HG03575 (cell line): ENCODE measurements around the gene CRYBA2.

Source experiments
- ATAC-seq: cut with Tn5 transposase; IDR thresholded peaks from one replicate; pipeline ENCODE4 v1.9.1; 2021; ENCODE audit not compliant: unreplicated experiment, insufficient number of reproducible peaks, low FRiP score; ENCODE audit errors: extremely low read depth

The CRYBA2 gene

DNA sequence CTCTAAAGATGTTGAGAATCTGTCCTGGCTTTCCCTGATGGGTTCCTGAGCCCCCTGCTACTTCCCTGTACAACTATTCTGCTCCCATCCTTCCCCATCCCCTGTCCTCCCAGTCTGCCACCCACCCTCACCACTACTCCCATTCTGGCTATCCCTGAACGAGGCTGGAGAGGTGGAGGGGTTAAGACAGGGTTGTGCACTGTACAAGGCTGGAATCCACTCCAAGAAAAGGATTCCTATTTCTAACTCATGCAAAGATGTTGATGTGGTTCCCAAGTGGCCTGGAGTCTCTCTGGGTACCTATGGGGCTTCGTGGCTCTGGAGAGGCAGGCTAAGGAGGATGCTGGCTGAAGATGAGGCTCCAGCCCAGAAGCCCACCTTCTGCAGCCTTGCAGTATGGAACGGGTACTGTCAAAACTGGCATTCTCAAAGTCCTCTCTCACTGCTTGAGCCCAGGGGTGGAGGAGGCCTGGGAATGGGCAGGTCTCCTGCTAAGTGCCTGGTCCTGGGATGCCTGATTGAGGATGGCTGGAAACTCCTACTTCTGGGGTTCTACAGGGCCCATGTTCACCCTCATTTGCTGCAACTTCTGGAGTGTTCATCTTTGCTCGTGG lies 7.0 kb downstream of the CRYBA2 start:
- ATAC-seq = no peak

DNA sequence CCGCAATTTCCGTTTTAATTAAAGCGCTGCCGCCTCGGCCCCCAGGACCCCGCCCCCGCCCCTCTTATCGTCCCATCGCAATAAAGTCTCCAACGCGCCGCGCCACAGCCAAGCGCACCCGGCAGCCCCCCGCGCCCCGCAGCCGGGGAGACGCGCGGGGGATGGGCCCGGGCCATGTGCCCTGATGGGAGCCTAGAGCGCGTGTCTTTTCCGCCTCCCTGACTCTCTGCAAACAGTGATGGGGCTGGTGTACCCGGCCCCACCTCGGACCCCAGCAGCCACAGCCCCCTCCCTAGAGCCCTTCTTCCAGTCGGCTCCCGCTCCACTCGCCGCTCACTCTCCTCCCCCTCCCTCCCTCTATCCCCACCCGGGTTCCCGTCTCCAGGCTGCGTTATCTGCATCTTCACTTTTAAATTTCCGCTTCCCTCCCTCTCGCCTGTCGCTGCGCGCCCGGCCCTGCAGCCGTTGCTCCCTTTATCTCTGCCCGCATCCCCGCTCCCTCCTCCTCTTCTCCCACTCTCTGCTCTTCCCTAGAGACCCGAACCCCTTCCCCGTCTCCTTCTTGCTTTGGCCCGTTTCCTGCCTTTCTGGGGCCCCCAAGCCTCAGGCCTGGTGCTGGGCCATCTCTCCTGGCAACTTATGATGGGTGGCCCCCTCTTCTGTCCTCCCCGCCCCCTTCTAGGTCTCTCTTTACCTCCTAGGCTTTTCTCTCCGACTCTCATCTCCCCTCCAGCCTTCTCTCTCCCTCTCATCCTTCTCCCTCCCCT lies 7.7 kb downstream of the CRYBA2 start:
- ATAC-seq = no peak

DNA sequence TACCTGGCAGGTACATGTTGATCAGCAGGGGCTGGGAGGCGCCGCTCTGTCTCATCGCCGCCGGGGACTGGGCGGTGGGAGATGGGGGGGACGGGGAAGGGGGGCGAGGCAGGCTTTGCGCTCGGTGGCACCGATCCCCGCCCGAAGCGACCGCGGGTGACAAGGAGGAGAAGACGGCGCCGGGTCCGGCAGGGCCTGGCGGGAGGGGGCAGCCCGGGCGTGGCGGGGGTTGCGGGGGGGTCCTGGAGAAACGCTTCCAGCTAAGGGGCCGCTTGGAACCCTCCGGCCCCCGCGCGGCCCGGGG lies 8.2 kb downstream of the CRYBA2 start, which contains the start of gene FEV:
FEV (minus strand) TSS at position 164 of the 304 bp plus-strand sequence; CDS start at position 55, 109 bp downstream.
- no peak for ATAC-seq

DNA sequence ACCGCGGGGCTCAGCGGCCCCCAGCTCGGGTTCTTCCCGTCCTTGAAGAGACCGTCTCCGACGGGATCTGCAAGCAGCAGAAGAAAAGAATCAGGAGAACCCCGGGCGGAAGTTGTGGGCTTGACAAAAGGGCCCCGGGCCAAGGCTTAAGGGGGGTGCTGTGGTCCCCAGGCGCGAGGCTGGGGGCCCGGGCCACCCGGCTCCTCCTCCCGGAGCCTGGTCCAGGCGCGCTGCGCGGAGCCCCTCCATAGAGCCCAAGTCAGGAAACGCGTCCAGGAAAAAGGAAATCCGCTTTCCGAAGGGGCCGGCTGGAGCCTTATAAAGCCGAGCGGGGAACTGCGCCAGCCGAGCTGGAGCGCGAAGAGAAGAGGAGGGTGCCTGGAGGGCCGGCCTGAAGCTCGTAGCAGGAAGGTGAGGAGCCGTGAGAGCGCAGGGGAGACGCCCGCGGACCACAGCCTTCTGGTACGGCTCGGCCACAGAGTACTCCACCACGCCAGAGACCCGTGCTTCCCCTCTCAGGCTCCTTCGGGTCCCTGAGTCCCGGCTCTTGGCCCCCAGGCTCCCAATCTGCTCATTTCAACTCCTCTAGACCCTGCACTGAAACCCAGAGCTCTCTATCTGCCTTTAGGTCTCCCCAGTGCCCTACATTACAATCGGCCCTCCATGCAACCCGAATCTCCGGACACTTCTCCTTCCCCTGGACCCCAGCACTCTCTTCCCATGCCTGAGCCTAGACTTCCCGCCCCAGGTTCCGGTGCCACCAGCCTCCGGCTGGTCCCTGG lies 8.8 kb downstream of the CRYBA2 start:
- no peak for ATAC-seq

DNA sequence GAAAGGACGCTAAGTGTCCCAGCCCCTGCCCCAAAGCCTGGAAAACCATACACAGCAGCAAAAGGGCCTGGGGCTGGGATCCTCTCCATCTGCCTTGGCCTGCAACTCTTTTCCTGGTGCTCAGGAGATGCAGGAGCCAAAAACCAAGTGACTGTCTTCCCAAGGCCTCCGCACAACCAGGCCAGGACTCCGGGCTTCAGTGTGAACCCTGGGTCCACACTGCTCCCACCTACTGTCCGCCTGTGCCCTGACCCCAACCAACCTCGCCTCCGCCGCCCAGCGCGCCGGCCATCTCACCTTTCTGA lies 9.3 kb downstream of the CRYBA2 start:
- no peak for ATAC-seq

DNA sequence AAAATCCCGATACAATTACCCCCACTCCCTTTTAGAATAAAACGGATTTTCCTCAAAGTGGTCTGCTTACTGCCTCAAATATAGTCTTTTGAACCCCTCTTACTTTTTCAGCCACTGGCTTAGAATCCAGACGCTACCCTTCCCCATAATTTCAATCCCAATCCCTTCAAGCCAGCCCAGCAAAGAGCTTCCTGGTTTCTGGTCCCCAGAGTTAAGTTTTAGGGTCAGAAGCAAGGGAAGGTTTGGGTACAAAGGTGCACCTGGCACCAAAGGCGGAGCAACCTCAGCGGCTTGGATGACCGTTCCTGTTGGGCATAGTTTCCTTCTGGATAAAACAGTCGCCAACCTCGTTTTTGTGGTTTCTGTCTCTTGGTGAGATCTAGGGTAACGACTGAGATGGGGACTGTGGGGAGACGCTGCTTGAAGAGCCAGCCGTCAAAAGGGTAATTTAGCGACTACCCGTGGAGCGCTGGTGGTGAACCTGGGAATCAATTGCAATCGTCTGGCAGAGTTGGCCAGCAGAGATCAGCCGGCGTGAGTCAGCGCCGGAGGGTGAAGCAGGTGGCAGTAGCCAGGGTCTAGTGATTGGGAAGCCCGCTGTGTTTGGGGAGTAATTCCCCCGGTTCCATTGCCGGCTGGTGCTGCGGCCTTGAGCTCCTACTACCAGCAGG lies 9.8 kb downstream of the CRYBA2 start:
- no peak for ATAC-seq

DNA sequence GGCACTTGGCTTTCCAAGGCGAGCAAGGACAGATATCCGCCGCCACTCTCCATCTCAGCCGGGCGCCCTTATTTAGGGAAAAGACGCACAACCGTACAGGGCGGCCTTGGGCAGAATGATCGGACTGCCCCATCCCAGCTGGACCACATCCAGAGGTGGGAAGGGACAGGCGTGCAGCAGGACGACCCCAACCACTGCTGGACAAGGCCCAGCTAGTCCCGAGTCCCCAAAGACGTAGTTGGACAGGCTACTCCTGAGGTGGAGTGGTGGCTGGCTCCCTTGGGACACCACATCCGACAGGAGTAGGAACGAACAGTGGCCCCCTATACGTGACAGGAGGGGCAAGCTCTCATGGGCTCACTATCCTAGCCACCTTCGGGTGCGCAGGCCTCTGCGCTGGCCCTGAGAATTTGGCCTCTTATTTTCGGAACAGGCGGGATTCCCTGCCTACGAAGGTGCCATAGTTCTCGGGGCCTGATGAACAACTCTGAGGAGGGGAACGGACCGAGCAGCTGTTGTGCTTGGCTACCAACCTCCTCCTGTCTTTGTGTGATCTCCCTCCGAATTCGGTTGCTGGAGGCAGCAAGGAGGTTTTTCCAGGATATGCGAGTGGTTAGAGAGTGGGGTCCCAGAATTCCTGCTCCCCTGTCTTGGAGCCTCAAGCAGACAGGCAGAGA lies 10.5 kb downstream of the CRYBA2 start:
- ATAC-seq = no peak

DNA sequence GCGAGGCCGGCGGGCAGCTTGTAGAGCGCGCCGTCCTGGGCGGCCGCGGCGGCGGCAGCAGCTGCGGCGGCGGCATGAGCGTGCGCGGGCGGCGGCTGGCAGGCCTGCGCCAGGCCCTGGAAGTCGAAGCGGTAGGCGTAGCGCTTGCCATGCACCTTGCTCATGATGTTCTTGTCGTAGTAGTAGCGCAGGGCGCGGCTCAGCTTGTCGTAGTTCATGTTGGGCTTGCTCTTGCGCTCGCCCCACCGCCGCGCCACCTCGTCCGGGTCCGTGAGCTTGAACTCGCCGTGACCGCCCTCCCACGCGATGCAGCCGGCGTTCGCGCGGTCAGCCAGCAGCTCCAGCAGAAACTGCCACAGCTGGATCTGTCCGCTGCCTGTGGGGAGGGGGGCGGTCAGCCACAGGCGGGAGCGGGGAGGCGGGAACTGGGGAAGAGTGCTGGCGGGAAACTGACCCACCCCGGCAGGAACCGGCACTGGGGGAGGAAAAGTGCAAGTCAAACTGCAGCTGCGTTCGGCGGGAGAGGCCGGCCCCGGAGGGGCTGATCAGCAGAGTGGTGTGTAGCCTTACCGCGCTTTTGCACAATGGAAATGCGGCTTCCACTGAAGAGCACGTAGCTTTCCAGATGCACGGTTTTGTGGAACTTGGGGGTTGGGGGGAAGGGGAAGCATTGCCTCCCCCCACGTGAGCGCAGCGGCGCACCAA lies 11.2 kb downstream of the CRYBA2 start:
- no peak for ATAC-seq

DNA sequence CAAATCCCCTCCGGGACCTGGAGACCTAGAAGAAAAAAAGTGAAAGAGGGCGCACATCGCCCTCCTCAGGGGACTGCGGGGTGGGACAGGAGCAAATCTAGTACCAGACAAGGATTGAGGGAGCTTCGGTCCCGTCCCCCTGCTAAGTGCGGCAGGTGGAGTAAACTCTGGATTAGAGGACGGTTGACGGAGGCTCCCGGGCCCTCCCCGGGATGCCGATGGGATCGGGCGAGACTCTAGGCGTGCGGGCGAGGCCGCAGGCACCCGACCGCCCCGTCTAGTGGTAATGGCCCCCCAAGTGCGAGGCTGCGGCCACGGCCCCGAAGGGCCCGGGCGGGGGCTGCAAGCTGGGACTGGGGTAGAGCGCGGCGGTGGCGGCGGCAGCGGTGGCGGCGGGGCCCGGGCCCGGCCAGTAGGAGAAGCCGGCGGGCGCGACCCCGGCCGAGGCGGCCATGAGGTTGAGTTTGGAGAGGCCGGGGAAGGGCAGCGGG lies 11.8 kb downstream of the CRYBA2 start:
- ATAC-seq = no peak

DNA sequence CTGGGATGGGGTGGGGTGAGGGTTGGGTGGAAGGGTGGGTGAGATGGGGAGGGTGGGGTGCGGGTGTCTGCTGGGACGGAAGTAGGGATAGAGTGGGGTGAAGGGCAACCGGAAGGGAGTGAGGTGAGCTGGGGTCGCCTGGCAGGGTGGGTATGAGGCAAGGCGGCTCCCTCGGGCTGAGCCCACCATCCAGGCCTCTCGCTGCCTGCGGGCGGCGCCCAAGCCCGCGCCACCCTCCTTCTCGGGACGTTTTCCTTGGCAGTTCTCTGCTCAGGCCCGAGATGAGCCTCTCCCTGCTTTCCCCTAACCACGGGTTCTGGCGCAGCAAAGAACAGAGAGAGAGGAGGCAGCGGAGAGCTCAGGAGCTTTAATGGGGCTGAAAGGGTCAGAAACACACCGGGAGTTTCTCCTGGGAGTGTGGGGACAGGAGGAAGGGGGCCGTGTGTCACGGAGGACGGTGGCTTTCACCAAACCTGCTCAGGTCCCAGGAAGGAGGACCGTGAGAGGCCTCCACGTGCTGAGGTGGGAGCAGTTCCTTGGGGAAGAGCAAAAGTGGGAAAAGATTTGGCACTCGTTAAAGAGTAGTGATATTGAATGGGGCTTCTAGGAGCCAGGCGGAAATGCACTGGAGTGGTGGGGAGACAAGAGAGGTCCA lies 12.4 kb downstream of the CRYBA2 start:
- no peak for ATAC-seq

DNA sequence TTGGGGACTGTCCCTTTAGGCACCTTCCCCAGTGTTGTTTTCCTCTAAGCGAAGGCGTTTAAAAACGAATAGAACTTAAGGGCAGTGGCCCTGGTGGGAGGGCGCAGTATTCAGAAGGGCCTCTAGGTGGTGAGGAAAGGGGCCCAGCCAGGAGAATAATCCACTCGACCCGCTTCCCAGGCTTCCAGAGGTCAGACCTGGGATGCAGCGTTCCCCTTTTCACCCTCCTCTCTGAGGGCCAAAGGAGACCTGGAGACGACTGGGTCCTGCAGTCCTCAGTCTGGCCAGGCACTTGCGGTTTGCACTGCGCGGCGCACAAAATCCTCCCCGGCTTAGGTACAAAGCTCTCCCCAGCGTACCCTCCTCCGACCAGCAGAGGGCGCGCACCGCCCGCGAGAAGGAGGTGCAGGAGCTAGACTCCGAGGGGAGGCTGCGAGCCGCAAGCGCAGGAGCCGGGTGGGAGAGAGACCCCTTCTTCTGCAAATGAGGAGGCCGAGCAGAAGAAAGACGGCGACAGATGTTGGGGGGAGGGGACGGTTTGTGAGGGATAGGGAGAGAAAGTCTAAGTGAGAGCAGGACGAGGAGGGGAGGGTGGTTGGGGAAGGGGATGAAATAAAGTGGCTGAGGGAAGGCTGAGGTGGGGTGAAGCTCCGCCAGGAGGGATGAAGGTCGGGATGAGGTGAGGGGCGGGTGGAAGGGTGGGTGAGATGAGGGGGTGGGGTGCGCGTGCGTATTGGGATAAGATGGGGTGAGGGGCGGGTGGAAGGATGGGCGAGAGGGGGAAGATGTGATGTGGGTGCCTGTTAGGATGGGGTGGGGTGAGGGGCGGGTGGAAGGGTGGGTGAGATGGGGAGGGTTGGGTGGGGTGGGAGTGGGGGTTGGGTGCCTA lies 13.1 kb downstream of the CRYBA2 start:
- ATAC-seq = no peak

DNA sequence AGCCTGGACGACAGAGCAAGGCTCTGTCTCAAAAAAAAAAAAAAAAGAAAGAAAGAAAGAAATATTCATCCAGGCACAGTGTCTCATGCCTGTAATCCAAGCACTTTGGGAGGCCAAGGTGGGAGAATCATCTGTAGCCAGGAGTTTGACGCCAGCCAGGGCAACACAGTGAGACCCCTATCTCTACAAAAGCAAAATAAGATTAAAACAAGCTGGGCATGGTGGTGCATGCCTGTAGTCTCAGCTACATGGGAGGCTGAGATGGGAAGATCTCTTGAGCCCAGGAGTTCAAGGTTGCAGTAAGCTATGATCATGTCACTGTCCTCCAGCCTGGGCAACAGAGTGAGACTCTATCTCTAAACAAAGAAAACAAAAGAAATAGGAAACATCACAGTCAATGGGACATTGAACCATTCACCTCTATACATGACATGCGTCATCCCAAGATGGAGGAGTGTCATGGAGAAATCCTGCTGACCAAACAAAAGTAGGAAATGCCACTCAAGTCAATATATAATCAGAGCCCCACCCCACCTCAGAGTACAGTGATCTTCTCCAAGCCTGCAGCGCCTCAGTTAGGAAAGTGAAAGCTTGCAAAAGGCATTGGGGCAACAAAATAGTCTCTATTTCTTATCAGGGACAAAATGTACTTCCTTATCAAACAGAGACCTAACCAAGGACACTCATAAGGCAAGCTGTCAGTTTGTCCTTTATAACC lies 18.0 kb downstream of the CRYBA2 start:
- no peak for ATAC-seq

DNA sequence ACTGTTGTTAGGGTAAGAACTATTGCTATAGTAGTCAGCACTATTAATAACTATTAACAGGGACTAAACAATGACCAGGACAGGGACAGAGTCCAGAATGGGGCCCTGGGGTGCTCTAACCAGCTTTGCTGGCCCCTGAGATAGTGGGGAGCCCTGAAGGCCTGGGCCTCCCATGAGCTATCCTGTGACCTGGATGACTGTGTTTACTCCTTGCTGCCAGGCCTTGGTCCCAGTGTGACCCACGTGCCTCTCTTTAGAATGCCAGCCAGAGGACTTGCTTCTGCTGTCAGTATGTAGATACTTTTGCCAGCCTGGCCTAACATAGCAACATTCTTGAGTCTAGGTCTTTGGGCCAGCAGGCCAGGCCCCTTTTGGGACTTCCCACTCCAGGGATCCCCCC lies 22.3 kb downstream of the CRYBA2 start:
- ATAC-seq = no peak

DNA sequence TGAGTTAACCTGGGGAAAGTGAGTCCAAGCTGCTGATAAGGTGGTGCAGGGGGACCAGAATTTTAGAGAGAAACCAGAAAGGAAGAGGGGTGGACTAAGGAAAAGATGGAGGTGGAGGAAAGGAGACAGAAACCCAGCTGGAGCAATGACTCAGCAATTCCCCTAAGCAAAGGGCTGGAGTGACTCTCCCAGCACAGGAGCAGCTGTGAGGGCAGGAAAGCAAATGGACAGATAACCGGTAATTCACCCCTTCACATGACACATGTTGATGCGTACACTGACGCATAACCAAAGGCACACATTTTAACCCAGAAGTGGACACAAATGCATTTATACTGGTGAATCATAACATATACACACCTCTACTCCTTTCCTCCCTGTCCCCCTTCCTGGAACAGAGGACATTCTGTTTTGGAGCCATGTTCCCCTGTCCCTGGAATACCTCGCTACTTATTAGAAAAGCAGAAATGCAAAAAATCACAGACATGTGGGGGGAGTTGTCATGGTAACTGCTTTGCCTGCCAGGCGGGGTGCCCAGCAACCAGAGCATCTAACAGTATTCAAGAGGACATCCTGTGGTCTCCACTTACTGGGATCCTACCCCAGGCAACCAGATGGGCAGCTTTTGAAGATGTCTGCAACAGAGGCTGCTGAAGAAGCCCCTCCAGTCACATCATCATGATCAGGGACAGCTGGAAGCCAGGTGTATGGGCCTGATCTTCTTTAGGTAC lies 29.0 kb downstream of the CRYBA2 start:
- no peak for ATAC-seq

DNA sequence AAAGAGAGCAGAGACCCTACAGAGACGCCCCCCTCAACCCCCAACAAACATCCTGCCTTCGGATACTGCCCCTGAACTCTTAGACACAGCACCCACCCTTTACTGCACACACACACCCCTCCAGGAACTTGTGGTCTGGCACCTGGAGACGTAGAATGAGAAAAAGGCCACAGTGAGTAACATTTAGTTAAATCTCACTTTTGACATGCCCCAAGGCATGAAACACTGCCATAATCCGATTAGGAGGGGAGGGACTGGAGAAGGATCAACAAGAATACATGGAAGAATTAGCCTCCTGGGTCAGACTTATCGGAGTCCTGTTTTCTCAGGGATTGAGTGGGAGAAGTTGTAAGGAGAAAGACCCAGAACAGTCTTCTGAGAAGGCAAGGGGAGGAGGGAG lies 29.6 kb downstream of the CRYBA2 start:
- ATAC-seq = no peak

DNA sequence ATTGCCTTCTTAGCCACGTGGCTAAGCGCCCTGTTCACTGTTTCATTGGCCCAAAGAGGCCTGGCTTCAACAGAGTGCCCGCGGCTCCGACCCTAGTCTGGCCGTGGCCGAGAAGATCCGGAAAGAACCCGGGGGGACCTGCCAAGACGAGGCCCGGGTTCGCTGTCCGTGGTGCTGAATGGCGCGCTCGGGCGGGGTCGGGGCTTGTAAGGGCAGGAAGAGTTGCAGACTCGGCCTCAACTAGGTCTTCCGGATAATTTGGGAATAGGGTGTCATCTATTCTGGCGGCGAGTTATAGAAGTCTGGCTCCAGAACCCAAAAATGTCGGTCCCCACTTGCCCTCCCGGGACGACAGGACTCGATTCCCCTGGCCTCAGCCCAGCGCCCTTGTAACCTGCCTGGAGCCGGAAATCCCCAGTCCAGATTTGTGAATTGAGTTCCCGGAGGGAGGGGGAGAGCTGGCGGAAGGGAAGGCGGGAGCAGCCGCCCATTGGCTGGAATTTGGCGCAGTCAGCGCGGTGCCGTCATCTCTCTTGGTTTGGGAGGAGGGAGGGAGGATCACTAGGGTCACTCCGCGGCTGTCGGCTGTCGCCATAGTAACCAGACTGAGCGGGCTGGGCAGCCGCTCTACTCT lies 30.2 kb downstream of the CRYBA2 start:
- ATAC-seq = no peak
